ENCODE measurements around the gene C1orf53. TPM values are rescaled to one million over a fixed set of nuclear protein-coding genes. Genes with fewer than 3 reads are reported as not detected.

The C1orf53 gene
- polyA plus RNA-seq, 1 of the 3 experiments (the other 2 are of a cell fraction): 24.9 TPM

GRCh38 chr1:197920414-197921117, 18.1 kb downstream of the C1orf53 start:
- no peak overlapping the region for H3K4me2 ChIP-seq
- CTCF ChIA-PET: interaction anchor here (0.7 to 3.0 kb wide), 4 partner anchors 13 to 399 kb away, joined by 3 to 11 read pairs (median 4); no protein-coding TSS in a partner anchor
- H3K27me3 ChIP-seq (ENCODE audit: insufficient read depth): no peaks in the 10 kb centered on the region

More at GRCh38 chr1:197920414-197921117, 18.1 kb downstream of the C1orf53 start:
- POLR2A ChIA-PET: no interaction called here
- H3K9me2 ChIP-seq: no peaks in the 10 kb centered on the region
- no peaks in the 10 kb centered on the region for H3F3A ChIP-seq (replicated peaks; ENCODE audit: insufficient read depth)
- H3K4me3 ChIP-seq (ENCODE audit: low read depth in 2 of 2, low read length in 1 of 2): no peak overlapping the region
- WGBS (ENCODE audit: low lambda C conversion rate): 94% methylated on average over 19 of the region's 19 CpGs
- H3K36me3 ChIP-seq (replicated peaks in 1 of 2; ENCODE audit: control insufficient read depth in 1 of 2, insufficient read depth in 2 of 2, low read length in 1 of 2): peaks cover 5 to 41% of the 10 kb centered on the region in 2 experiments
- no peaks in the 10 kb centered on the region for H4K20me1 ChIP-seq (ENCODE audit: insufficient read depth)
- H2AFZ ChIP-seq (ENCODE audit: low read depth): no peak overlapping the region
- no peaks in the 10 kb centered on the region for H3K9me3 ChIP-seq
- DNase-seq: no peak
- TF ChIP-seq FOSL2 (IDR thresholded peaks at IDR 0.05; ENCODE audit: borderline replicate concordance, low read depth) (no peak), CTCF (IDR thresholded peaks at IDR 0.05) (no peak), TCF12 (IDR thresholded peaks at IDR 0.05) (no peak), RXRA (IDR thresholded peaks at IDR 0.05; ENCODE audit: borderline replicate concordance, low read depth) (no peak), GATA2 (CRISPR knock-in tag; IDR thresholded peaks at IDR 0.05) (no peak), MXI1 (IDR thresholded peaks at IDR 0.05; ENCODE audit: low read depth, low read length) (no peak), NFIC (IDR thresholded peaks at IDR 0.05; ENCODE audit: borderline replicate concordance) (no peak), FOXM1 (IDR thresholded peaks at IDR 0.05; ENCODE audit: low read depth) (no peak), GABPA (IDR thresholded peaks at IDR 0.05; ENCODE audit: low read depth) (no peak), MAX (IDR thresholded peaks at IDR 0.05; ENCODE audit: low read depth) (no peak), TAF1 (IDR thresholded peaks at IDR 0.05; ENCODE audit: borderline replicate concordance, low read depth, low read length) (no peak), EZH2phosphoT487 (IDR thresholded peaks at IDR 0.05; ENCODE audit: borderline replicate concordance, low read depth) (no peak), YY1 (IDR thresholded peaks at IDR 0.05; ENCODE audit: low read depth) (no peak), POLR2AphosphoS5 (IDR thresholded peaks at IDR 0.05; ENCODE audit: low read depth, low read length) (no peak), JUND (IDR thresholded peaks at IDR 0.05) (no peak), SMC3 (IDR thresholded peaks at IDR 0.05; ENCODE audit: low read depth, low read length) (no peak), CHD2 (IDR thresholded peaks at IDR 0.05; ENCODE audit: low read length, partially characterized antibody) (no peak)
- TF ChIP-seq, protein P1, sequence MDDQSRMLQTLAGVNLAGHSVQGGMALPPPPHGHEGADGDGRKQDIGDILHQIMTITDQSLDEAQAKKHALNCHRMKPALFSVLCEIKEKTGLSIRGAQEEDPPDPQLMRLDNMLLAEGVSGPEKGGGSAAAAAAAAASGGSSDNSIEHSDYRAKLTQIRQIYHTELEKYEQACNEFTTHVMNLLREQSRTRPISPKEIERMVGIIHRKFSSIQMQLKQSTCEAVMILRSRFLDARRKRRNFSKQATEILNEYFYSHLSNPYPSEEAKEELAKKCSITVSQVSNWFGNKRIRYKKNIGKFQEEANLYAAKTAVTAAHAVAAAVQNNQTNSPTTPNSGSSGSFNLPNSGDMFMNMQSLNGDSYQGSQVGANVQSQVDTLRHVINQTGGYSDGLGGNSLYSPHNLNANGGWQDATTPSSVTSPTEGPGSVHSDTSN (IDR thresholded peaks at IDR 0.05): no peak
- peaks cover 28% of the 10 kb centered on the region for H3K79me2 ChIP-seq (ENCODE audit: insufficient read depth)
- peaks cover 0 to 19% of the 10 kb centered on the region in 2 experiments; a peak in 2 of 4 replicates for H3K4me1 ChIP-seq (ENCODE audit: control insufficient read depth in 1 of 2, insufficient read depth in 2 of 2, low read depth in 1 of 2, low read length in 1 of 2)
- no peak overlapping the region for H3K27ac ChIP-seq (ENCODE audit: low read depth in 2 of 2, low read length in 1 of 2)
- no peak overlapping the region for H3K9ac ChIP-seq
